OCI-LY7 (cell line): Measurements from ENCODE around the gene CRIP2. TPM values are rescaled to one million over a fixed set of nuclear protein-coding genes. Genes with fewer than 3 reads are reported as not detected.
A peak's percentile ranks its signal among the peaks of the same experiment; 100 is the strongest.

Source experiments
- BruUV-seq: library from RNA; stranded (reverse); fragments of 400-500 nt; replicated peaks from 2 replicates; lab custom pipeline; 2021; lab: Mats Ljungman, UMichigan
- CTCF ChIA-PET: fragments of 300-600 bp; sonication (Branson Sonifier 250); formaldehyde crosslinking; loops from one replicate; lab custom pipeline; 2022; ENCODE audit warnings: antibody characterized with exemption; ENCODE audit not compliant: unreplicated experiment; lab: Charles Lee
- POLR2A ChIA-PET: fragments of 300-600 bp; sonication (Branson Sonifier 250); formaldehyde crosslinking; loops from one replicate; lab custom pipeline; 2022; ENCODE audit warnings: antibody characterized with exemption; lab: Charles Lee
- DNase-seq: peaks from one replicate; pipeline ENCODE4 v3.0.0-alpha.2; 2015; ENCODE audit warnings: low spot score
- H2AFZ ChIP-seq: fragments of 200-600 bp; sonication (generic), shearing (Covaris generic); 2 replicates; pipeline ENCODE4 v1.6.1; 2014; ENCODE audit warnings: mild to moderate bottlenecking, antibody characterized with exemption, low read length, moderate library complexity
- H3K27ac ChIP-seq: fragments of 200-600 bp; sonication (generic); 2 replicates; pipeline ENCODE4 v1.5.1; 2014; ENCODE audit warnings: mixed run types, low read depth, mild to moderate bottlenecking, moderate library complexity, low read length, inconsistent platforms; ENCODE audit not compliant: poor library complexity, severe bottlenecking
- H3K36me3 ChIP-seq: fragments of 200-600 bp; sonication (generic); 2 replicates; pipeline ENCODE4 v1.6.1; 2014; ENCODE audit warnings: mild to moderate bottlenecking, antibody characterized with exemption, low read length, moderate library complexity, mixed read lengths; ENCODE audit not compliant: insufficient read depth
- H3K4me1 ChIP-seq: fragments of 200-600 bp; sonication (generic); 2 replicates; pipeline ENCODE4 v1.5.1; 2014; ENCODE audit warnings: mild to moderate bottlenecking, low read length; ENCODE audit not compliant: insufficient read depth, poor library complexity, severe bottlenecking
- H3K4me2 ChIP-seq: fragments of 200-600 bp; sonication (generic); 2 replicates; pipeline ENCODE4 v1.6.1; 2014; ENCODE audit warnings: mild to moderate bottlenecking, low read length
- H3K4me3 ChIP-seq: fragments of 200-600 bp; sonication (generic); 2 replicates; pipeline ENCODE4 v1.5.1; 2014; ENCODE audit warnings: mild to moderate bottlenecking, low read depth, low read length; ENCODE audit not compliant: poor library complexity, severe bottlenecking
- H3K79me2 ChIP-seq: fragments of 200-600 bp; sonication (generic); 2 replicates; pipeline ENCODE4 v1.6.1; 2016; ENCODE audit warnings: low read depth, mild to moderate bottlenecking, low read length, moderate library complexity, mixed read lengths; ENCODE audit not compliant: insufficient read depth
- H3K9me2 ChIP-seq: fragments of 200-600 bp; sonication (generic); 2 replicates; pipeline ENCODE4 v1.6.1; 2016; ENCODE audit warnings: mild to moderate bottlenecking, low read length, mixed read lengths; ENCODE audit not compliant: insufficient read depth
- H3K9me3 ChIP-seq: fragments of 200-600 bp; sonication (generic); 2 replicates; pipeline ENCODE4 v1.6.1; 2014; ENCODE audit warnings: mild to moderate bottlenecking, mixed run types, low read length, mixed read lengths
- H4K20me1 ChIP-seq: fragments of 200-600 bp; sonication (generic); 2 replicates; pipeline ENCODE4 v1.6.1; 2014; ENCODE audit warnings: mild to moderate bottlenecking, antibody characterized with exemption, low read length, moderate library complexity, mixed read lengths; ENCODE audit not compliant: insufficient read depth
- CTCF ChIP-seq: fragments of 200-600 bp; sonication (generic); conservative IDR thresholded peaks from 2 replicates; pipeline ENCODE4 v1.5.1; 2014; ENCODE audit warnings: mild to moderate bottlenecking, antibody characterized with exemption, low read length, moderate library complexity, mixed read lengths
- EZH2phosphoT487 ChIP-seq: fragments of 200-600 bp; sonication (generic); IDR thresholded peaks from 2 replicates; pipeline ENCODE4 v1.6.1; 2018; ENCODE audit warnings: low read depth, borderline replicate concordance, mild to moderate bottlenecking, mixed run types, antibody characterized with exemption, low read length, moderate library complexity, mixed read lengths
- intact Hi-C: fragments of 100-400 bp; cut with micrococcal nuclease; formaldehyde crosslinking; loops from one replicate; pipeline ENCODE4 v1.10.0; 2022; ENCODE audit not compliant: unreplicated experiment
- total RNA-seq, 2 experiments: library from RNA; depleted of rRNA in 1 of 2; stranded (reverse); fragments of >200 nt in 1 of 2; shearing (Covaris generic) in 1 of 2; gene quantifications; 2 replicates each; pipeline ENCODE4 v1.2.3, GENCODE V29; 2014 to 2022

CRIP2 gene
- total RNA-seq, 2 experiments from 2014 or later, result not detected

GRCh38 chr14:105427936-105428485 lies 46.6 kb upstream of the CRIP2 start:
- no peaks in the 10 kb centered on the region for H3K4me1 ChIP-seq
- POLR2A ChIA-PET, result no interaction called here
- DNase-seq, result no peak
- H3K9me2 ChIP-seq, result no peaks in the 10 kb centered on the region
- no peak overlapping the region for H3K4me3 ChIP-seq
- H3K4me2 ChIP-seq, result no peak overlapping the region
- peaks cover 32% of the 10 kb centered on the region; the same call in 1 of the 2 replicates for H3K79me2 ChIP-seq
- no peaks in the 10 kb centered on the region for H3K9me3 ChIP-seq
- peaks cover 9% of the 10 kb centered on the region; the same call in 1 of the 2 replicates for H4K20me1 ChIP-seq
- H3K36me3 ChIP-seq, result peaks cover 87% of the 10 kb centered on the region
- no peak overlapping the region for H3K27ac ChIP-seq
- no peak for TF ChIP-seq CTCF
- no peak for TF ChIP-seq EZH2phosphoT487
- BruUV-seq, result no TSS peak
- CTCF ChIA-PET, result no interaction called here
- H2AFZ ChIP-seq, result no peak overlapping the region
- intact Hi-C loops, result no loop called here

DNA sequence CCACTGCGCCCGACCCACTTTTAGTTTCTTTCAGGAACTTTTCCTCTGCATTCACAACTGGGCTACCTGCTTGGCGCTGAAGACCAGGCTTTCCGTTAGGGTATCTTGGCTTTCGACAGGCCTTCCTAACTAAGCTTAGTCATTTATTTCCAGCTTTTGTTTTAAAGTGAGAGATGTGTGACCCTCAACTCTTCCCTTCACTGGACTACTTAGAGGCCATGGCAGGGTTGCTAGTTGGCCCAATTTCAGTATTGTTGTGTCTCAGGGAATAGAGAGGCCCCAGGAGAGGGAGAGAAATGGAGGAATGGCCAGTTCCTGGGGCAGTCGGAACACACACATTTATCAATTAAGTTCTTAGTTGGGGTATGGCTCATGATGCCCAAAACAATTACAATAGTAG lies 44.6 kb upstream of the CRIP2 start:
- H3K9me2 ChIP-seq, result no peaks in the 10 kb centered on the region
- intact Hi-C loops, result no loop called here
- BruUV-seq, result no TSS peak
- ChIA-PET POLR2A (interaction anchor here (1.2 kb wide), 1 partner anchor 26 kb away, joined by 3 read pairs; no protein-coding TSS in a partner anchor), CTCF (no interaction called here)
- no peak for DNase-seq
- no peak overlapping the region for H3K27ac ChIP-seq
- no peak overlapping the region for H3K4me3 ChIP-seq
- H4K20me1 ChIP-seq, result peaks cover 4% of the 10 kb centered on the region; the same call in 1 of the 2 replicates
- H3K4me1 ChIP-seq, result no peaks in the 10 kb centered on the region
- peaks cover 88% of the 10 kb centered on the region for H3K36me3 ChIP-seq
- H3K4me2 ChIP-seq, result no peak overlapping the region
- H3K9me3 ChIP-seq, result no peaks in the 10 kb centered on the region
- H2AFZ ChIP-seq, result no peak overlapping the region
- TF ChIP-seq CTCF (no peak), EZH2phosphoT487 (no peak)
- H3K79me2 ChIP-seq, result peaks cover 32% of the 10 kb centered on the region

- no peak overlapping the region for H2AFZ ChIP-seq
- 0 out of 2 replicates have a peak, but pooled peaks cover 2% of the 10 kb centered on the region for H3K9me3 ChIP-seq
- H3K4me3 ChIP-seq, result no peak overlapping the region
- H3K9me2 ChIP-seq, result no peaks in the 10 kb centered on the region
- peaks cover 35% of the 10 kb centered on the region for H3K79me2 ChIP-seq
- TF ChIP-seq CTCF, result no peak
- TF ChIP-seq EZH2phosphoT487, result no peak
- H3K36me3 ChIP-seq, result peaks cover 88% of the 10 kb centered on the region
- TSS peak; percentile 18 for BruUV-seq
- no peak overlapping the region for H3K27ac ChIP-seq
- no peaks in the 10 kb centered on the region for H3K4me1 ChIP-seq
- ChIA-PET CTCF (no interaction called here), POLR2A (interaction anchor here (1.2 kb wide), 1 partner anchor 26 kb away, joined by 3 read pairs; no protein-coding TSS in a partner anchor)
- intact Hi-C loops, result no loop called here
- no peak overlapping the region for H3K4me2 ChIP-seq
- no peak for DNase-seq
- H4K20me1 ChIP-seq, result peaks cover 4% of the 10 kb centered on the region; the same call in 1 of the 2 replicates
Measured at GRCh38 chr14:105430565-105430964, 44.1 kb upstream of the CRIP2 start.
